Measurements from ENCODE around the gene GPS1.

Gene GPS1

DNA sequence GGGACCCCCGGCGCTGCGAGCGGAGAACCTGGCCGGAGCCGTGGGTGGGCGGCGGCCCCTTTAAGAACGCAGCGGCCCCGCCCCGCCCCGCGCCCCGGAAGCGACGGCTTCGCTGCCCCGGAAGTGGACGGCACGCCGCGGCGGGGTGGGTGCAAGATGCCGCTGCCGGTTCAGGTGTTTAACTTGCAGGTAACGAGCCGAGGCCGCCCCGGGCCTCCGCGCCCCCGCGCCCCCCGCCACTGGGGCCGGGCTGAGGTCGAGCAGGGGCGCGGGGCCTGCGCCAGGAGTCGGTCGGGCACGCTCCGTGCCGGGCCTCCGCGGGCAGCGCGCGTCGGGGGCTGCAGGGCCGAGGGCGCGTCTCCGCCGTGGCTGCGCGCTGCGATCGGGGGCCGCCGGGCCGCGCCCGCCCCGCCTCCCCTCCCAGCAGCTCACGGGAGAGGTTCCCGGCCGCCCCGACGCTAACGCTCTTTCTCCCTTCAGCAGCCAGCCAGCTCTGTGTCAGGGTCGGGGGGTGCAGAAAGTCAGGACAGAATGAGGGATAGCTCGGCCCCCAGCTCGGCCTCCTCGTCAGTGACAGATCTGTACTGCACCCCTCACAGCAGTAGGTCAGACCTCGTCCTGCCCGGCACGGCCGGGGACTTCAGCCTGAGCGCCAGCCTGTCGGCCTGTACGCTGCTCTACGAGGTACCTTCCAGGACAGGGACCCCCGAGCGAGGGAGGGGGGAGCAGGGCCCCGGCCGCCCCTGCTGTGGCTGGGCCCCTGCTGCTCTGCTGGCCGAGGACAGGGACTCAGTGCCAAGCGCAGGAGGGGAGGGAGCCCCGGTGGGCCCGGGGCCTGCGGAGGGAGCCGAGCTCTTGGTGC lies at the start of gene GPS1, which contains the start of gene RFNG:
Gene GPS1, plus strand, starts transcription at position 123 of the 862 bp plus-strand sequence. Its CDS starts 34 bp downstream, at position 157.
Gene RFNG, minus strand, starts transcription at position 36 of the 862 bp plus-strand sequence. CDS start 45 bp downstream, outside the sequence.
- peak; percentile 90 for DNase-seq

- no peak for DNase-seq
Measured at GRCh38 chr17:82003411-82004381, 48.0 kb upstream of the GPS1 start.

DNA sequence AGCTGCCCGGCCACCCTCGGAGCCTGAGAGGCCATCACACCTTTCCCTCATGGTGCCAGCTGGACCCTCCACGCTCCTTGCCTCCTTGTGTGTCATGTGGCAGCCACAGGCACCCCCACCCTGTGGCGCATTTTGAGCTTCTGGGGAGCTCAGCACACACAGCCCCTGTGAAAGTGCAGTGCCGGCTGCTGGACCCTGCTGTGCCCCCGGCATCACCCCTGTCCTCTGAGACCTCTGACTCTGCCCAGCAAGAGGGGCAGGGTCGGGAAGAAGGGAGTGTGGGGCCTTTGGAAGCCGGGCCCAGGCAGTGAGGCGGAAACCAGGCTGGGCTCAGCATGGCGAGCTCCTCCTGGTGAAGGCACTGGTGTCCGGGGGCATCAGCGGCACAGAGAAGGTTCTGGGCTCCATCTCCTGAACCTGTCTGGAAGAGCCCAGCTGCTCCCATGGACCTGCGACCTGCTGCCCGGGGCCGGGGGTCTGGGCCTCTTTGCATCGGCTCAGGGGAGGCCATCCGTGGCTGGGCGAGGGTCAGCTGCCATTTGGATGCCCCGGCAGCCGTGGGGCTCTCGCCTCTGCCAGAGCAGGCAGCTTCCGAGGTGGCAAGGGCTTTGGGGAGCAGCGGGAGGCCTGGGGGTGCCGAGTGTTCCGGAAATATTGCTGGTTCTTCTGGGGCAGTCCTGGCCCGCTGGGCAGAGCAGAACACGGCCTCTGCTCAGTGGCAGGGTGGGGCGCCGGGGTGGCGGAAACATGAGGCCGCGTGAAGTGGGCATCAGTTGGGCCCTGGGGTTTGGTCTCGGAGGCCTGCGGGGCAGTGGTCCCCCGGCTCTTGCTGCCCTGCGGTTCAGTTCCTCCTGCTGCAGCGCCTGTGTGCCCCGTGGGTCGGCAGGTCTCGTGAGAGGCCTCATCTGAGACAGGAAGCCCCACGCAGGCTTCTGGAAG lies 46.9 kb upstream of the GPS1 start:
- no peak for DNase-seq

- no peak for DNase-seq
Measured at GRCh38 chr17:82005701-82006348, 45.9 kb upstream of the GPS1 start.

DNA sequence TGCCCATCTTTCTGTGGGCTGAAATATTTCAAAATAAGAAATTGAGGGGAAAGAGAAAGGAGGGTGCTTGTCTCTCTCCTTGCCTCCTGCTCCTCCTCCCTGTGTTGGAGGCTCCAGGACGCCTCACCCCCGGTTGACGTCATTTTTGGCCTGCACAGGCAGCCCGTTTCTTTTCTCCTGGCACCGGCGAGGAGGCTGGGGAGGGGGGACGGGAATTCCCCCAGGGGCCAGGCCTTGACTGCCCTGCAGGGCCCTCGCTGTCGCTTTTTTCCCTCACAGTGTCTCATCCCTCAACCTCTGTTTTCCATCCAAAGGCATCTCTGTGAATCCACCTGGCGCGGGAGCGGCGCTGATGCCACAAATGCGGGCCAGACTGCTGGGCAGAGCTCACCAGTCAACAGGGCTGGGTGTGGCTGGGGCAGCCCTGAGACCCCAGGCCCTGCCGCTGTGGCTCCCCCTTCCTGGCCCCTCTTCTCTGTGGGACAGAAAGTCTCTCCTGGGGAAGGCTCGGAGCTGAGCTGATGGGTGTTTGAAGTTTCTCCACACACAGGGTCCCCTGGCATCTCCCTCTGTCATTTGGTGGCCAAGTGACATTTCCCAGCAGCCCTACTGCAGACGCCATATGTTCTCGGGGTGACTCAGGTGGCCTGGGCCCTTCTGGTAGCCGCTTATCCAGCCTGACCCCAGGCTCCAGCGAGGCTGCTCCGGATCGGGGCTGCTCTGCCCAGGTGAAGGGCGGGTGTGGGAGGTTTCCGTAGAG lies 45.0 kb upstream of the GPS1 start:
- DNase-seq = no peak

GRCh38 chr17:82007228-82007494 lies 44.5 kb upstream of the GPS1 start:
- no peak for DNase-seq

GRCh38 chr17:82007495-82008257 lies 44.0 kb upstream of the GPS1 start:
- DNase-seq = no peak

- no peak for DNase-seq
Measured at GRCh38 chr17:82008258-82008940, 43.3 kb upstream of the GPS1 start.

DNA sequence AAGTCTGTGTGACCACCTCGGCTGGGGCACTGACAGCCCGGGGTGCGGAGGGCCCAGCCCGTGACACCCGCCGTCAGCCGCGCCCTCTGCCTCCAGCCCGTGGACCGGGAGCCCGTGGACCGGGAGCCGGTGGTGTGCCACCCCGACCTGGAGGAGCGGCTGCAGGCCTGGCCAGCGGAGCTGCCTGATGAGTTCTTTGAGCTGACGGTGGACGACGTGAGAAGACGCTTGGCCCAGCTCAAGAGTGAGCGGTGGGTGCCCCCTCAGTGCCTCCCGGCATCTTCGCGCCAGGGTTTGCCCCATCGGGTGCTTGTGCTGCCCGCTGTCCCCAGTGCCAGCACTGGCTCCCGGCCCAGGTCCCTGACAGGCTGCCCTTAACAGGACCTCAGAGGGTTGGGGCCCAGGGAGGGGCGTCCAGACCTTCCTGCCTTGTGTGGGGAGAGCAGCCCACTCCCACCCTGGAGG lies 42.7 kb upstream of the GPS1 start:
- DNase-seq = no peak

GRCh38 chr17:82009413-82009812 lies 42.3 kb upstream of the GPS1 start:
- no peak for DNase-seq

DNA sequence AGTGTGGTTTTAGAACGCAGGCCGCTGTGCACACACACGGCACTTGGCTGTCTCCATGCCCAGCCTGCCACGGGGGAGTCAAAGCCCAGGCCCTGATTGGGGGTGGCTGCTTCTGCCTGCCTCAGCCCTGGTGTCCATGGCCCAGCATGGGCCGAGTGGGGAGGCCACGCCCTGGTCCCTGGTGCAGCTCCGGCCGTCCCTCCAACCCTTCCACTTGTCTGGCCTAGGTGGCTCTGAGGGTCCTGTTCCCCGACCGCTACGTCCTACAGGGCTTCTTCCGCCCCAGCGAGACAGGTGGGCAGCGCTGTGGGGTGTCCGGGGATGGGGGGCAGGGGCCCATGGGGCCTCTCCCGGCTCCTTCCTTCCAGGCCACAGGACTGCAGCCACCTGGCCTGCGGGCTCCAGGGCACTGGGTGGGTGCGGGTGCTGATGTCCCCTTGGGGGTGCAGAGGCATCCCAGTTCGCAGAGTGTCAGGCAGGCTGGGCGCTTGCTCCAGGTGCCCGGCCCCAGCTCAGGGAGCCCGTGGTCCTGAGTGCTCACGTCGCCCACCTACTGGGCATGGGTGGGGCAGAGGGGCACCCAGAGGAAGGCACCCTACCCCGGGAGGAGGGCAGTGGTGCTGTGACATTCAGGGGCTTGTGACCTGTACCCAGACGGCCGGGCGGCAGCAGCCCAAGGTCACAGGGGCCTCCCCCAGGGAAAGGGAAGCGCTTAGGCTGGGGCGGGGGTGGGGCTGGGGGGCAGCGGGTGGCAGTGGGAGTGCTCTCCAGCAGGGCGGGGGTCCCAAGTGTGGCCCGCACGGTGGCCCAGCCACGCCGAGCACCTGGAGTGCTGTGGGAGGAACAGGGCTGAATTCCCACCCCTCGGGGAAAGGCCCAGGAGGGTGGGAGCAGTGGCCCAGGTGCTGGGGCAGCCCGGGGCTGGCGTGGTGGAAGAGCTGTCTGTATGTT lies 40.8 kb upstream of the GPS1 start:
- no peak for DNase-seq

- no peak for DNase-seq
Measured at GRCh38 chr17:82011617-82012187, 40.0 kb upstream of the GPS1 start.

- DNase-seq = no peak
Measured at GRCh38 chr17:82012261-82012639, 39.4 kb upstream of the GPS1 start.

DNA sequence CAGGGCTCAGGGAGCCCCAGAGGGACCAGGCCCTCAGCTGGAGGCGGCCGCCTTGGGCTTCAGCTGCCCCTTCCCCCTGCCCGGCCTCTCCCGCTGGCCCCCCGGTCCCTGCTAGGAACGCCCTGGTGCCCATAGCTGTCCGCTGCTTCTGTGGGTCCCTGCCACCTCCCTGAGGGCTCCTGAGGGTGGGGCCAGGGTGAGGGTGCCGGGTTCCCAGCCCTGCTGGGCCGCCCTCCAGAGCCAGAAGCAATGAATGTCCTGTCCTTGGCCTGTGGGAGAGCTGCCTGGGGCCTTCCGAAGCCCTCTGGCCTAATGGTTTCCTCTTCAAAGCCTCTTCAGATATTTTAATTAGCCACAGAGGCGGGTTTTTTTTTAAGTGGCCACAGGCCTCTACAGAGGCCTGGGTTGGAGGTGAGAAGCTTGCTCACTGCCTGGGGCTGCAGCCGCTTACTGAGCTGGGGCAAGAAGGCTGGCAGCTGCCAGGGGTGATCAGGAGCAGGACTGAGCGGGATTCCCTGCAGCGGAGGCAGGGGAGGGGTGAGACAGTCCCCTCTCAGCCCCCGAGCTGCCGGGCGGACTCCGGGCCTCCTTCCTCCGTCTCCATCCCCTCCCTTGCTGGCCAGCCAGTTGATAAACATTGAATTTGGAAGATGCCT lies 38.9 kb upstream of the GPS1 start:
- DNase-seq = no peak

GRCh38 chr17:82013341-82013740 lies 38.4 kb upstream of the GPS1 start:
- DNase-seq = no peak

DNA sequence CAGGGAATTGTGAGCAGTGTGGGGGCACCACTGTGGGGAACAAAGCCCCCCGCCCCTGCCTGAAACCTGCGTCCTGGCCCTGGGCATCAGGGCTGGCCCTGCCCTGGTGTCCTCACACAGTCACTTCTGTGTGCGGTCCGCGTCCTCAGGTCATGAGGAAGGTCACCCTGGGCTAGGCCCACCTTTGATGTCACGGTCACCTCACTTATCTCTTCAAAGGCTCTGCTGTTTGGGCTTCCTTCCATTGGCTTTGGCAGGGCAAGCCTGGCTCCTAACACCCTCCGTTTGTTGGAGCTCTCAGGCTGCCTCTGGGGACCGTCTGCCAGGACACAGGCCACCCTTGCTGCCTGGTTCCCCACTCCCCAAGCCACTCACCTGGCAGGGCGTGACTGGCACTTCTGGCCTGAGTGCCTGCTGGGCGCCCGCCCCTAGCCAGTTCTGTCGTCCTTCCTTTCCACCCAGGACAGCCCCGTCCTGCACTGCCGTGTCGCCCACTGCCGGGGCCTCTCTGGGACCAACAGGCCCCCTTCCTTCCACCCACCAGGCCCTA lies 37.9 kb upstream of the GPS1 start:
- no peak for DNase-seq

- no peak for DNase-seq
Measured at GRCh38 chr17:82014432-82014831, 37.3 kb upstream of the GPS1 start.

DNA sequence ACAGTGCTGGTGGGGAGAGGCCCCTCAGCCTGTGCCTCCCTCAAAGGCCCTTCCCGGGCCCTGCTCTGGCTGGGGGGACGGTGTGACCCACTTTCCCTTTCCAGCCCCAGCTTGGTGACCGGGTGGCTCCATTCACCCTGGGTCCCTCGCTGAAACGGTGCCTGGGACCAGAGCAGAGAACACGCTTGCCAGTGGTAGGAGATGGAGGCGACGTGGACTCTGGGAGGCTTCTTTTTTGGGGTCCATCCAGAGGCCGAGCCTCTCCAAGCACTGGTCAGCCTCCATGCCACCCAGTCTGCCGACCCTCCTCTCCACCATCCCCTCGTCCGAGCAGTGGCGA lies 36.8 kb upstream of the GPS1 start:
- no peak for DNase-seq

Data from activated naive CD4-positive, alpha-beta T cell treated with anti-CD3 and anti-CD28 coated beads, Interleukin-2, amount 50 U/mL, for 16 hours (primary cell).